Liver (tissue), 9 donors: ENCODE data around the gene TANGO6. TPM values are rescaled to one million over a fixed set of nuclear protein-coding genes. Genes with fewer than 3 reads are reported as not detected.

Experiments
- DNase-seq: peaks from one replicate; pipeline ENCODE4 v3.0.0-alpha.2; 2017; ENCODE audit warnings: low spot score
- H3K27ac ChIP-seq, 2 donors: one replicate each; pipeline ENCODE4 v1.7.0; 2013; ENCODE audit warnings: inconsistent platforms in 2 of 2, low read length in 2 of 2, control low read depth in 1 of 2, low read depth in 1 of 2, mild to moderate bottlenecking in 1 of 2
- H3K27me3 ChIP-seq, 4 donors: one replicate each; pipeline versions ENCODE4 v1.6.1 to v1.7.0; 2013; ENCODE audit warnings: low read length in 3 of 4, inconsistent platforms in 1 of 4, mild to moderate bottlenecking in 1 of 4, moderate library complexity in 1 of 4; ENCODE audit not compliant: control insufficient read depth in 4 of 4, insufficient read depth in 4 of 4
- H3K36me3 ChIP-seq, 4 donors: one replicate each; pipeline versions ENCODE4 v1.6.1 to v1.7.0; 2013; ENCODE audit warnings: low read length in 3 of 4, mild to moderate bottlenecking in 3 of 4, low read depth in 1 of 4, moderate library complexity in 1 of 4; ENCODE audit not compliant: control insufficient read depth in 4 of 4, insufficient read depth in 3 of 4
- H3K4me1 ChIP-seq, 4 donors: one replicate each; pipeline versions ENCODE4 v1.6.1 to v1.7.0; 2013; ENCODE audit warnings: low read length in 3 of 4, mild to moderate bottlenecking in 3 of 4, moderate library complexity in 1 of 4; ENCODE audit not compliant: control insufficient read depth in 4 of 4, insufficient read depth in 4 of 4
- H3K4me3 ChIP-seq, 3 donors: one replicate each; pipeline versions ENCODE4 v1.6.1 to v1.7.0; 2013; ENCODE audit warnings: low read length in 3 of 3, control low read depth in 1 of 3, low read depth in 1 of 3, mild to moderate bottlenecking in 1 of 3
- H3K9ac ChIP-seq, 2 donors: one replicate each; pipeline ENCODE4 v1.7.0; 2013; ENCODE audit warnings: low read length in 2 of 2, mild to moderate bottlenecking in 2 of 2, moderate library complexity in 2 of 2, control low read depth in 1 of 2, low read depth in 1 of 2
- H3K9me3 ChIP-seq, 4 donors: one replicate each; pipeline versions ENCODE4 v1.6.1 to v1.7.0; 2013; ENCODE audit warnings: low read length in 3 of 4; ENCODE audit not compliant: control insufficient read depth in 4 of 4
- ATF3 ChIP-seq: IDR thresholded peaks from 2 replicates; pipeline ENCODE4 v1.6.1; 2016; ENCODE audit warnings: antibody characterized with exemption
- EGR1 ChIP-seq, 2 donors: IDR thresholded peaks; 2 replicates each; pipeline ENCODE4 v1.6.1; 2016 to 2018; ENCODE audit warnings: antibody characterized with exemption in 2 of 2, low read depth in 2 of 2
- FOXA1 ChIP-seq: IDR thresholded peaks from 2 replicates; pipeline ENCODE4 v1.6.1; 2016; ENCODE audit warnings: antibody characterized with exemption
- FOXA2 ChIP-seq: IDR thresholded peaks from 2 replicates; pipeline ENCODE4 v1.6.1; 2016; ENCODE audit warnings: antibody characterized with exemption
- GABPA ChIP-seq, 2 donors: IDR thresholded peaks in 1 of 2; conservative IDR thresholded peaks in 1 of 2; 2 replicates each; pipeline ENCODE4 v1.6.1; 2016; ENCODE audit warnings: antibody characterized with exemption in 2 of 2, mild to moderate bottlenecking in 1 of 2, moderate library complexity in 1 of 2
- HNF4A ChIP-seq, 2 donors: conservative IDR thresholded peaks; 2 replicates each; pipeline ENCODE4 v1.6.1; 2016; ENCODE audit warnings: antibody characterized with exemption in 2 of 2, mild to moderate bottlenecking in 2 of 2
- HNF4G ChIP-seq: IDR thresholded peaks from 2 replicates; pipeline ENCODE4 v1.6.1; 2016; ENCODE audit warnings: antibody characterized with exemption
- JUND ChIP-seq, 2 donors: IDR thresholded peaks; 2 replicates each; pipeline ENCODE4 v1.6.1; 2016; ENCODE audit warnings: antibody characterized with exemption in 2 of 2
- NR2F2 ChIP-seq: IDR thresholded peaks from 2 replicates; pipeline ENCODE4 v1.6.1; 2016; ENCODE audit warnings: antibody characterized with exemption
- RAD21 ChIP-seq, 2 donors: IDR thresholded peaks; 2 replicates each; pipeline ENCODE4 v1.6.1; 2016; ENCODE audit warnings: antibody characterized with exemption in 2 of 2, mild to moderate bottlenecking in 2 of 2
- RXRA ChIP-seq, 2 donors: IDR thresholded peaks; 2 replicates each; pipeline ENCODE4 v1.6.1; 2017 to 2018; ENCODE audit warnings: antibody characterized with exemption in 2 of 2, mild to moderate bottlenecking in 1 of 2
- SP1 ChIP-seq: IDR thresholded peaks from 2 replicates; pipeline ENCODE4 v1.6.1; 2018; ENCODE audit warnings: antibody characterized with exemption, mild to moderate bottlenecking
- YY1 ChIP-seq: IDR thresholded peaks from 2 replicates; pipeline ENCODE4 v1.6.1; 2016; ENCODE audit warnings: antibody characterized with exemption, mild to moderate bottlenecking
- WGBS: extraction: QIAGEN DNeasy Blood & Tissue Kit; methylation state at CpG from one replicate; pipeline ENCODE4 v1.1.7; 2013; 5-methylcytosine and 5-hydroxymethylcytosine counted together
- polyA plus RNA-seq, 2 donors: library from polyadenylated mRNA; stranded (reverse) in 1 of 2; unstranded in 1 of 2; fragments of 200-250 nt in 1 of 2; fragments of >200 nt in 1 of 2; fragmentation: Nextera tagmentation in 1 of 2; extraction: Ambion mirVana in 1 of 2; gene quantifications; one replicate each; pipeline versions ENCODE4 v1.2.1 to v1.2.3, GENCODE V29; 2013 to 2015
- total RNA-seq, 2 donors: library from RNA; depleted of rRNA; stranded (reverse); fragments of >200 nt; gene quantifications; one replicate each; pipeline ENCODE4 v1.2.3, GENCODE V29; 2014
- TF ChIP-seq, protein P1 (sequence below): IDR thresholded peaks from 2 replicates; pipeline ENCODE4 v1.6.1; 2016; ENCODE audit warnings: antibody characterized with exemption, mild to moderate bottlenecking
- TF ChIP-seq, protein P2 (sequence below): fragments of 150-350 bp; IDR thresholded peaks from 2 replicates; pipeline ENCODE4 v1.5.1; 2017; ENCODE audit warnings: improper control_type of control experiment, low read depth, low read length; ENCODE audit not compliant: missing input control
- TF ChIP-seq, protein P3 (sequence below): IDR thresholded peaks from 2 replicates; pipeline ENCODE4 v1.6.1; 2016; ENCODE audit warnings: antibody characterized with exemption
- donor health status: healthy.
- donor health status: healthy.
- donor health status: healthy.
- donor health status: healthy.
- donor health status: healthy.

Gene TANGO6
- total and polyA plus RNA-seq, 4 donors, result 6.8 to 40.6 (median 10.5) TPM

- Histone ChIP-seq H3K36me3 (peaks cover 0 to 2% (median 0%) of the 10 kb centered on the region in 4 donors), H3K9ac (no peak overlapping the region), H3K4me1 (peaks cover 5 to 26% (median 14%) of the 10 kb centered on the region in 4 donors), H3K4me3 (no peak overlapping the region), H3K27me3 (no peaks in the 10 kb centered on the region), H3K9me3 (no peaks in the 10 kb centered on the region), H3K27ac (no peak overlapping the region)
- WGBS, result 65% methylated on average over 12 of the region's 12 CpGs
- DNase-seq, result no peak
- TF ChIP-seq, protein P1, sequence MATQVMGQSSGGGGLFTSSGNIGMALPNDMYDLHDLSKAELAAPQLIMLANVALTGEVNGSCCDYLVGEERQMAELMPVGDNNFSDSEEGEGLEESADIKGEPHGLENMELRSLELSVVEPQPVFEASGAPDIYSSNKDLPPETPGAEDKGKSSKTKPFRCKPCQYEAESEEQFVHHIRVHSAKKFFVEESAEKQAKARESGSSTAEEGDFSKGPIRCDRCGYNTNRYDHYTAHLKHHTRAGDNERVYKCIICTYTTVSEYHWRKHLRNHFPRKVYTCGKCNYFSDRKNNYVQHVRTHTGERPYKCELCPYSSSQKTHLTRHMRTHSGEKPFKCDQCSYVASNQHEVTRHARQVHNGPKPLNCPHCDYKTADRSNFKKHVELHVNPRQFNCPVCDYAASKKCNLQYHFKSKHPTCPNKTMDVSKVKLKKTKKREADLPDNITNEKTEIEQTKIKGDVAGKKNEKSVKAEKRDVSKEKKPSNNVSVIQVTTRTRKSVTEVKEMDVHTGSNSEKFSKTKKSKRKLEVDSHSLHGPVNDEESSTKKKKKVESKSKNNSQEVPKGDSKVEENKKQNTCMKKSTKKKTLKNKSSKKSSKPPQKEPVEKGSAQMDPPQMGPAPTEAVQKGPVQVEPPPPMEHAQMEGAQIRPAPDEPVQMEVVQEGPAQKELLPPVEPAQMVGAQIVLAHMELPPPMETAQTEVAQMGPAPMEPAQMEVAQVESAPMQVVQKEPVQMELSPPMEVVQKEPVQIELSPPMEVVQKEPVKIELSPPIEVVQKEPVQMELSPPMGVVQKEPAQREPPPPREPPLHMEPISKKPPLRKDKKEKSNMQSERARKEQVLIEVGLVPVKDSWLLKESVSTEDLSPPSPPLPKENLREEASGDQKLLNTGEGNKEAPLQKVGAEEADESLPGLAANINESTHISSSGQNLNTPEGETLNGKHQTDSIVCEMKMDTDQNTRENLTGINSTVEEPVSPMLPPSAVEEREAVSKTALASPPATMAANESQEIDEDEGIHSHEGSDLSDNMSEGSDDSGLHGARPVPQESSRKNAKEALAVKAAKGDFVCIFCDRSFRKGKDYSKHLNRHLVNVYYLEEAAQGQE, result no peak
- TF ChIP-seq RXRA (IDR thresholded peaks at IDR 0.05), result peak; percentile 18 to 31
- TF ChIP-seq HNF4A (conservative IDR thresholded peaks at IDR 0.05), result peak; percentile 32
Observed at GRCh38 chr16:69127966-69128510, 284.7 kb downstream of the TANGO6 start.

DNA sequence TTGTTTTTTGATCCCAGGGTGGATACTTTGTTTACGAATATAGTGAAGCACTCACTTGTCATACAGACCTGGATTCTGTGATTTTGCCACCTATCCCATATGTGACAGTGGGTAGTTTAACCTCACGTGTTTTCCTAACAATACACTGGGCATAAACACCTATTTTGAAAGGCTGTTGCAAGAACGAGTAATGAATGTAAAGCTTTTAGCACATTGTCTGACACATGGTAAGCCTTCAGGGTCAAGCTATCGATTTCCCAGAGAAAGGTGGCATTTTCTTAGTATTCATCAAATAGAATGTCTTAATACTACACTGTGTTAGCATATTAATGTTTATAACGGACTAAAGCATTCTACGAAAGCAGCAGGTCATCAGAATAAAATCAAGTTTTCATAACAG is 287.1 kb downstream of the TANGO6 start:
- peaks cover 0 to 2% (median 0%) of the 10 kb centered on the region in 4 donors for H3K36me3 ChIP-seq
- H3K9me3 ChIP-seq, result no peaks in the 10 kb centered on the region
- peaks cover 0 to 31% (median 20%) of the 10 kb centered on the region in 4 donors for H3K4me1 ChIP-seq
- no peak overlapping the region for H3K9ac ChIP-seq
- 72% methylated on average over 6 of the region's 6 CpGs for WGBS
- no peak overlapping the region for H3K27ac ChIP-seq
- H3K4me3 ChIP-seq, result no peak overlapping the region
- H3K27me3 ChIP-seq, result no peaks in the 10 kb centered on the region
- no peak for DNase-seq
- TF ChIP-seq SP1, result no peak
- TF ChIP-seq ATF3, result no peak
- TF ChIP-seq, protein P2, sequence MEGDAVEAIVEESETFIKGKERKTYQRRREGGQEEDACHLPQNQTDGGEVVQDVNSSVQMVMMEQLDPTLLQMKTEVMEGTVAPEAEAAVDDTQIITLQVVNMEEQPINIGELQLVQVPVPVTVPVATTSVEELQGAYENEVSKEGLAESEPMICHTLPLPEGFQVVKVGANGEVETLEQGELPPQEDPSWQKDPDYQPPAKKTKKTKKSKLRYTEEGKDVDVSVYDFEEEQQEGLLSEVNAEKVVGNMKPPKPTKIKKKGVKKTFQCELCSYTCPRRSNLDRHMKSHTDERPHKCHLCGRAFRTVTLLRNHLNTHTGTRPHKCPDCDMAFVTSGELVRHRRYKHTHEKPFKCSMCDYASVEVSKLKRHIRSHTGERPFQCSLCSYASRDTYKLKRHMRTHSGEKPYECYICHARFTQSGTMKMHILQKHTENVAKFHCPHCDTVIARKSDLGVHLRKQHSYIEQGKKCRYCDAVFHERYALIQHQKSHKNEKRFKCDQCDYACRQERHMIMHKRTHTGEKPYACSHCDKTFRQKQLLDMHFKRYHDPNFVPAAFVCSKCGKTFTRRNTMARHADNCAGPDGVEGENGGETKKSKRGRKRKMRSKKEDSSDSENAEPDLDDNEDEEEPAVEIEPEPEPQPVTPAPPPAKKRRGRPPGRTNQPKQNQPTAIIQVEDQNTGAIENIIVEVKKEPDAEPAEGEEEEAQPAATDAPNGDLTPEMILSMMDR, result no peak

- H3K27me3 ChIP-seq, result no peaks in the 10 kb centered on the region
- no peaks in the 10 kb centered on the region for H3K9me3 ChIP-seq
- H3K36me3 ChIP-seq, result peaks cover 0 to 2% (median 0%) of the 10 kb centered on the region in 4 donors
- H3K9ac ChIP-seq, result peak overlapping the region; percentile 75 to 85
- peak overlapping the region; percentile 90 to 99 (median 93) for H3K4me3 ChIP-seq
- WGBS, result 14% methylated on average over 15 of the region's 15 CpGs
- no peak for DNase-seq
- peaks cover 0 to 31% (median 18%) of the 10 kb centered on the region in 4 donors for H3K4me1 ChIP-seq
- peak overlapping the region; percentile 86 for H3K27ac ChIP-seq
- TF ChIP-seq FOXA2 (no peak), NR2F2 (no peak), JUND (IDR thresholded peaks at IDR 0.05) (no peak), YY1 (no peak), RAD21 (IDR thresholded peaks at IDR 0.05) (no peak), HNF4A (conservative IDR thresholded peaks at IDR 0.05) (no peak), FOXA1 (no peak), HNF4G (no peak), SP1 (no peak), EGR1 (IDR thresholded peaks at IDR 0.05; ENCODE audit: low read depth in 2 of 2) (no peak), GABPA (IDR thresholded peaks at IDR 0.05 in 1 of 2, conservative IDR thresholded peaks at IDR 0.05 in 1 of 2) (no peak)
- TF ChIP-seq, protein P3, sequence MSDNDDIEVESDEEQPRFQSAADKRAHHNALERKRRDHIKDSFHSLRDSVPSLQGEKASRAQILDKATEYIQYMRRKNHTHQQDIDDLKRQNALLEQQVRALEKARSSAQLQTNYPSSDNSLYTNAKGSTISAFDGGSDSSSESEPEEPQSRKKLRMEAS, result no peak
- TF ChIP-seq, protein P1, result no peak
Observed at GRCh38 chr16:69131167-69131838, 288.0 kb downstream of the TANGO6 start.
